CD4-positive, alpha-beta memory T cell (primary cell): ENCODE results near the gene MMP15. TPM values are rescaled to one million over a fixed set of nuclear protein-coding genes. Genes with fewer than 3 reads are reported as not detected.
"Not testable (repeated sequence)": the region's sequence is repeated elsewhere in the genome, so short reads cannot be mapped to it uniquely, and the experiment has no call there.

Experiments
- CTCF ChIA-PET: fragments of 350-600 bp; sonication (Branson Sonifier 250); formaldehyde crosslinking; loops from one replicate; lab custom pipeline; 2021; ENCODE audit warnings: inconsistent platforms; ENCODE audit not compliant: partially characterized antibody; lab: Charles Lee
- POLR2A ChIA-PET: fragments of 350-600 bp; sonication (Branson Sonifier 250); formaldehyde crosslinking; loops from one replicate; lab custom pipeline; 2021; ENCODE audit not compliant: partially characterized antibody; lab: Charles Lee
- DNase-seq, 5 donors: peaks; one replicate each; pipeline versions ENCODE4 v3.0.0 to v3.0.0-alpha.2; 2020 to 2022; ENCODE audit warnings: mixed read lengths in 1 of 5
- H3K27ac ChIP-seq: one replicate; pipeline ENCODE4 v1.7.0; 2013; ENCODE audit warnings: low read depth, low read length
- H3K27me3 ChIP-seq: 2 replicates; pipeline ENCODE4 v1.7.0; 2013; ENCODE audit warnings: mild to moderate bottlenecking, low read length, moderate library complexity; ENCODE audit not compliant: insufficient read depth
- H3K36me3 ChIP-seq: 2 replicates; pipeline ENCODE4 v1.7.0; 2013; ENCODE audit warnings: mild to moderate bottlenecking, low read length, moderate library complexity; ENCODE audit not compliant: insufficient read depth
- H3K4me1 ChIP-seq: 2 replicates; pipeline ENCODE4 v1.7.0; 2013; ENCODE audit warnings: mild to moderate bottlenecking, low read length, moderate library complexity; ENCODE audit not compliant: insufficient read depth
- H3K4me3 ChIP-seq, 2 donors: one replicate each; pipeline ENCODE4 v1.7.0; 2013; ENCODE audit warnings: low read length in 2 of 2, mild to moderate bottlenecking in 1 of 2
- H3K9me3 ChIP-seq, 2 donors: one replicate each; pipeline ENCODE4 v1.7.0; 2013; ENCODE audit warnings: low read length in 2 of 2, control low read depth in 1 of 2; ENCODE audit not compliant: control insufficient read depth in 1 of 2
- H3K27ac Mint-ChIP-seq, 7 donors: one replicate each; pipeline ENCODE4 v1.8.0; 2020 to 2021; ENCODE audit warnings: mixed read lengths in 7 of 7, mild to moderate bottlenecking in 6 of 7, inconsistent platforms in 3 of 7, moderate library complexity in 3 of 7
- H3K27me3 Mint-ChIP-seq, 2 donors: one replicate each; pipeline ENCODE4 v1.8.0; 2020 to 2021; ENCODE audit warnings: mixed read lengths in 2 of 2
- H3K36me3 Mint-ChIP-seq, 2 donors: one replicate each; pipeline ENCODE4 v1.8.0; 2020 to 2021; ENCODE audit warnings: mixed read lengths in 2 of 2, inconsistent platforms in 1 of 2, mild to moderate bottlenecking in 1 of 2
- H3K4me1 Mint-ChIP-seq, 4 donors: one replicate each; pipeline ENCODE4 v1.8.0; 2020 to 2021; ENCODE audit warnings: mixed read lengths in 4 of 4, mild to moderate bottlenecking in 1 of 4
- H3K4me3 Mint-ChIP-seq, 8 donors: one replicate each; pipeline ENCODE4 v1.8.0; 2020 to 2021; ENCODE audit warnings: mixed read lengths in 8 of 8, mild to moderate bottlenecking in 7 of 8, moderate library complexity in 6 of 8, inconsistent platforms in 3 of 8
- H3K9me3 Mint-ChIP-seq, 8 donors: one replicate each; pipeline ENCODE4 v1.8.0; 2020 to 2021; ENCODE audit warnings: mixed read lengths in 8 of 8, mild to moderate bottlenecking in 5 of 8, inconsistent platforms in 3 of 8, moderate library complexity in 1 of 8
- intact Hi-C: fragments of 100-400 bp; cut with micrococcal nuclease; formaldehyde crosslinking; loops from one replicate; pipeline ENCODE4 v1.15.1; 2023
- polyA plus RNA-seq, 2 donors: library from polyadenylated mRNA; unstranded; fragments of 300-500 nt; fragmentation: Illumina TruSeq; gene quantifications; one replicate each; pipeline ENCODE4 v1.2.3, GENCODE V29; 2021
- total RNA-seq, 2 experiments: library from RNA; stranded (reverse); gene quantifications; one replicate each; pipeline ENCODE4 v1.2.3, GENCODE V29; 2021

Gene MMP15
- total and polyA plus RNA-seq, 4 experiments from 2014 or later = 0.21 to 1.8 (median 1.6) TPM; not detected in 1

DNA sequence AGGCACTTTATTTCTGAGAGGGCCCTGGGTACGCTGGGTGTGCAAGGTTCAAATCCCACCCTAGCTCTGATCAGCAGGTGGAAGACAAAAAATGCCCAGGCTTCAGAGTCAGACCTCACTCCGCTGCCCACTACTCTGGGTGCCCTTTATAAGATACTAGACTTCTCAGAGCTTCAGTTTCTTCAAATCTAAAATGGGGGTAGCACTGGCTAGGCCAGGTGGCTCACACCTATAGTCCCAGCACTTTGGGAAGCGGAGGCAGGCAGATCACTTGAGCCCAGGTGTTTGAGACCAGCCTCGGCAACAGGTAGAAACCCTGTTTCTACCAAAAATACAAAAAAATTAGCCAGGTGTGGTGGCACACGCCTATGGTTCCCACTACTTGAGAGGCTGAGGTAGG lies 22.6 kb upstream of the MMP15 start:
- Histone ChIP-seq H3K27ac (no peak overlapping the region), H3K36me3 (no peaks in the 10 kb centered on the region), H3K9me3 (no peaks in the 10 kb centered on the region), H3K4me3 (no peak overlapping the region), H3K4me1 (peaks cover 27% of the 10 kb centered on the region), H3K27me3 (no peaks in the 10 kb centered on the region)
- ChIA-PET POLR2A (no interaction called here), CTCF (interaction anchor here (12.6 kb wide), 1 partner anchor 103 kb away, joined by 115 read pairs; no protein-coding TSS in a partner anchor)
- DNase-seq = no peak
- H3K27me3 Mint-ChIP-seq = no peaks in the 10 kb centered on the region
- H3K36me3 Mint-ChIP-seq = peaks cover 20 to 48% of the 10 kb centered on the region in 2 donors
- H3K4me1 Mint-ChIP-seq = peaks cover 30 to 57% (median 45%) of the 10 kb centered on the region in 4 donors
- H3K27ac Mint-ChIP-seq = peak overlapping the region in 2 of 7 donors; percentile 37 to 90
- peak overlapping the region in 3 of 8 donors; percentile 5 to 90 (median 43) for H3K4me3 Mint-ChIP-seq
- H3K9me3 Mint-ChIP-seq = peaks cover 0 to 3% (median 0%) of the 10 kb centered on the region in 8 donors
- intact Hi-C loops = loop anchor here (5.0 kb wide), 2 partner anchors 206 to 411 kb away; no protein-coding TSS in a partner anchor

DNA sequence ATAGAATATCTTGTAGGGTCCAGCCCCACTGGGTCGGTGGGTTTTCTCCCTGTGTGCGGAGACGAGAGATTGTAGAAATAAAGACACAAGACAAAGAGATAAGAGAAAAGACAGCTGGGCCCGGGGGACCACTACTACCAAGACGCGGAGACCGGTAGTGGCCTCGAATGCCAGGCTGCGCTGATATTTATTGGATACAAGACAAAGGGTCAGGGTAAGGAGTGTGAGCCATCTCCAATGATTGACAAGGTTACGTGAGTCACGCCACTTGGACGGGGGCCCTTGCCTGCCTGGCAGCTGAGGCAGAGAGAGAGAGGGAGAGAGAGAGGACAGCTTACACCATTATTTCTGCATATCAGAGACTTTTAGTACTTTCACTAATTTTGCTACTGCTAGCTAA lies 20.8 kb upstream of the MMP15 start:
- CTCF ChIA-PET = interaction anchor here (0.9 to 12.6 kb wide), 5 partner anchors 22 to 358 kb away, joined by 3 to 115 read pairs (median 3); no protein-coding TSS in a partner anchor

DNA sequence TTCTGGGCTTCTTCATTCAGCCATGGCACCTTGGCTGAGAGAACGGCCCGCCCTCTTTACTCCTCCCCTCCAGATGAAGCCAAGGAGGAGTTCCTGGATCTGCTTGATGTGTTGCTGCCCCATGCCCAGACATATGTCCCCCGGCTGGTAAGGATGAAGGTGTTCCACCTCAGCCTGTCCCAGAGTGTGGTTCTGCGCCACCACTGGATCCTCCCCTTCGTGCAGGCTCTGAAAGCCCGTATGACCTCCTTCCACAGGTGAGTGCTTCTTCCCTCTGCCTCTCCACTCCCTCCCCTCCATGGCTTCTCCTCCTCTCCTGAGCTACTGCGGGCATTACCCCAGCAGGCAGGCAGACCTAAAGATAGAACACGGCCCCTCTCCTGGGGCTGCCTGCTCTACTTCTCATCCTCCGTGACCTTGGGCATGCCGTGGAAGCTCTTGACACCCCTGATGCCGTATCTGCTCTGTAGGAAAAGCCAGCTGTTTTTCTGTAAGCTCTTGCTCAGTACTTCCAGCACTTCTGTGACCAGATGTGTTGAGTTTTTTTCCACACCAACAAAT lies 15.6 kb upstream of the MMP15 start:
- intact Hi-C loops = no loop called here
- Histone ChIP-seq H3K27ac (no peak overlapping the region), H3K9me3 (no peaks in the 10 kb centered on the region), H3K4me3 (no peak overlapping the region), H3K27me3 (no peaks in the 10 kb centered on the region), H3K4me1 (no peaks in the 10 kb centered on the region), H3K36me3 (peaks cover 33% of the 10 kb centered on the region)
- ChIA-PET POLR2A (interaction anchor here (1.2 kb wide), 1 partner anchor 10 kb away, joined by 5 read pairs; the partner anchor contains the start of genes USB1 and ZNF319), CTCF (interaction anchor here (1.0 to 1.9 kb wide), 3 partner anchors 8 to 88 kb away, joined by 3 to 4 read pairs (median 3); no protein-coding TSS in a partner anchor)
- no peak for DNase-seq
- Mint-ChIP-seq H3K27ac (peak overlapping the region in 1 of 7 donors; percentile 18), H3K36me3 (peaks cover 31 to 44% of the 10 kb centered on the region in 2 donors), H3K9me3 (no peaks in the 10 kb centered on the region), H3K4me1 (peaks cover 0 to 4% (median 3%) of the 10 kb centered on the region in 4 donors), H3K27me3 (no peaks in the 10 kb centered on the region), H3K4me3 (no peak overlapping the region)

More for the DNA sequence above, 20.8 kb upstream of the MMP15 start:
- H3K4me3 ChIP-seq, POLR2A ChIA-PET, H3K36me3 ChIP-seq, H3K9me3 ChIP-seq, H3K4me3 Mint-ChIP-seq, H3K27me3 Mint-ChIP-seq, H3K27ac Mint-ChIP-seq, DNase-seq, H3K27me3 ChIP-seq, H3K27ac ChIP-seq, H3K9me3 Mint-ChIP-seq, H3K4me1 ChIP-seq: not testable (repeated sequence)
- H3K4me1 Mint-ChIP-seq = peaks cover 19 to 42% (median 29%) of the 10 kb centered on the region in 4 donors
- intact Hi-C loops = loop anchor here (1.0 to 5.0 kb wide), 3 partner anchors 105 to 412 kb away; no protein-coding TSS in a partner anchor
- peaks cover 18 to 41% of the 10 kb centered on the region in 2 donors for H3K36me3 Mint-ChIP-seq

DNA sequence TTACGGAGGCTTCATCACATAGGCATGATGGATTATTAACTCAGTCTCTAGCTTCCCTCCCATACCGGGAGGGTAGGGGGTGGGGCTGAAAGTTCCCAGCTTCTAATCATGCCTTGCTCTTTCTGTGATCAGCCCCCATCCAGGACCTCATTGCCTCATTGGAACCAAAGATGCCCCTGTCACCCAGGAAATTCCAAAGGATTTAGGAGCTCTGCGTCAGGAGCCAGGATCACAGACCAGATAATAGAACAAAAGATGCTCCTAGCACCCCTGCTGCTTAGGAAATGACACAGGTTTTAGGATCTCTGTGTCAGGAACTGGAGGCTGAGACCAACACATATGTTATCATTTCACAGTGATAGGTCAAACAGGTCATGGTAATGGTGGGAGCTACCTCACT lies 14.7 kb upstream of the MMP15 start:
- Histone ChIP-seq H3K4me1 (no peaks in the 10 kb centered on the region), H3K4me3 (no peak overlapping the region), H3K27me3 (no peaks in the 10 kb centered on the region), H3K36me3 (peaks cover 33% of the 10 kb centered on the region), H3K27ac (no peak overlapping the region), H3K9me3 (no peaks in the 10 kb centered on the region)
- Mint-ChIP-seq H3K4me3 (no peak overlapping the region), H3K4me1 (peaks cover 0 to 2% (median under 1%) of the 10 kb centered on the region in 4 donors), H3K27ac (no peak overlapping the region), H3K27me3 (no peaks in the 10 kb centered on the region), H3K9me3 (no peaks in the 10 kb centered on the region), H3K36me3 (peaks cover 31 to 42% of the 10 kb centered on the region in 2 donors)
- ChIA-PET CTCF (interaction anchor here (1.0 to 1.9 kb wide), 3 partner anchors 9 to 87 kb away, joined by 3 to 4 read pairs (median 3); no protein-coding TSS in a partner anchor), POLR2A (interaction anchor here (1.2 kb wide), 1 partner anchor 10 kb away, joined by 5 read pairs; the partner anchor contains the start of genes USB1 and ZNF319)
- no peak for DNase-seq
- intact Hi-C loops = no loop called here

DNA sequence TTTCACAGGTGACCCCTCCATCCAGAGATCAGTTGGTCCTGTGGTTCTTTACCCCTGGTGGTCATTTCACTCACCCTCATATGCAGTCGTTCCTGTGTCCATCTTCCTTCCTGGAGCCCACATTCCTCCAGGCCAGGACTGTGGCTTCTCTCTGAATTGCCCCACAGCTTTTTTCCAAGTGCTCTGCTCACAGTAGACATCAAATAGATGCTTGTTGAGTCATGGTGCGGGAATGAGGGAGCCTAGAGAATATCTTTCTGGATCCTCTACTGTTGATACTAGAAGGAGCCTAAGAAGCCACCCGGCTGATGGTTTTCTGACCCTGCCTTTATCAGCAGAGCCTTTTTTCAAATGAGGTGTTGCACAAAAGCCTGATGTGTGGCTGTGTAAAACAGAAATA lies 13.9 kb upstream of the MMP15 start:
- no peak overlapping the region for H3K4me3 Mint-ChIP-seq
- ChIA-PET POLR2A (no interaction called here), CTCF (interaction anchor here (1.9 kb wide), 1 partner anchor 10 kb away, joined by 4 read pairs; no protein-coding TSS in a partner anchor)
- H3K27ac ChIP-seq = no peak overlapping the region
- H3K27me3 ChIP-seq = no peaks in the 10 kb centered on the region
- no peak overlapping the region for H3K27ac Mint-ChIP-seq
- intact Hi-C loops = no loop called here
- peaks cover 0 to 2% (median under 1%) of the 10 kb centered on the region in 4 donors for H3K4me1 Mint-ChIP-seq
- peaks cover 33% of the 10 kb centered on the region for H3K36me3 ChIP-seq
- H3K9me3 Mint-ChIP-seq = no peaks in the 10 kb centered on the region
- no peaks in the 10 kb centered on the region for H3K4me1 ChIP-seq
- H3K4me3 ChIP-seq = no peak overlapping the region
- no peaks in the 10 kb centered on the region for H3K27me3 Mint-ChIP-seq
- no peaks in the 10 kb centered on the region for H3K9me3 ChIP-seq
- peaks cover 30 to 40% of the 10 kb centered on the region in 2 donors for H3K36me3 Mint-ChIP-seq
- no peak for DNase-seq

DNA sequence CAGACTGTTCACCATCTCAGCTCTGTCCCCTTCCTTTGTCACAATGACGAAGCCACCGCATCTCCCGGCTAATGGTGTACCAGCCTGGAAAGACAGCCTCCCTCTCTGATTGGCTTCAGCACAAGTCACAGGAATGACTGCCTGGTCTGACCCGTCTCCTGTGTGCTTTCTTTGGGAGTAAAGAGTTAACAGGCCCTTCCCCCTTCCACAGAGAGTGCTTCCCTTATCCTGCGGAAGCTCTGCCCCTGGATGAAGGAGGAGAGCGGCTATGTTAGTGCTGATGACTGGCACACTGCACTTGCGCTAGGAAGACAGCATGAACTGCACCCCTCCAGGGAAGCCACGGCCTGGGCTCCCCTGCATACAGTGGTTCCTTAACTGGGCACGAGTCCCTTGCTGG lies 13.1 kb upstream of the MMP15 start:
- H3K4me1 Mint-ChIP-seq = peaks cover 0 to 2% (median 0%) of the 10 kb centered on the region in 4 donors
- H3K4me3 ChIP-seq = no peak overlapping the region
- POLR2A ChIA-PET = no interaction called here
- H3K9me3 ChIP-seq = no peaks in the 10 kb centered on the region
- no peaks in the 10 kb centered on the region for H3K9me3 Mint-ChIP-seq
- CTCF ChIA-PET = no interaction called here
- peaks cover 37% of the 10 kb centered on the region for H3K36me3 ChIP-seq
- no peak overlapping the region for H3K4me3 Mint-ChIP-seq
- H3K4me1 ChIP-seq = no peaks in the 10 kb centered on the region
- no peaks in the 10 kb centered on the region for H3K27me3 ChIP-seq
- H3K27me3 Mint-ChIP-seq = no peaks in the 10 kb centered on the region
- H3K36me3 Mint-ChIP-seq = peaks cover 23 to 35% of the 10 kb centered on the region in 2 donors
- no peak overlapping the region for H3K27ac Mint-ChIP-seq
- intact Hi-C loops = no loop called here
- no peak overlapping the region for H3K27ac ChIP-seq
- DNase-seq = no peak

DNA sequence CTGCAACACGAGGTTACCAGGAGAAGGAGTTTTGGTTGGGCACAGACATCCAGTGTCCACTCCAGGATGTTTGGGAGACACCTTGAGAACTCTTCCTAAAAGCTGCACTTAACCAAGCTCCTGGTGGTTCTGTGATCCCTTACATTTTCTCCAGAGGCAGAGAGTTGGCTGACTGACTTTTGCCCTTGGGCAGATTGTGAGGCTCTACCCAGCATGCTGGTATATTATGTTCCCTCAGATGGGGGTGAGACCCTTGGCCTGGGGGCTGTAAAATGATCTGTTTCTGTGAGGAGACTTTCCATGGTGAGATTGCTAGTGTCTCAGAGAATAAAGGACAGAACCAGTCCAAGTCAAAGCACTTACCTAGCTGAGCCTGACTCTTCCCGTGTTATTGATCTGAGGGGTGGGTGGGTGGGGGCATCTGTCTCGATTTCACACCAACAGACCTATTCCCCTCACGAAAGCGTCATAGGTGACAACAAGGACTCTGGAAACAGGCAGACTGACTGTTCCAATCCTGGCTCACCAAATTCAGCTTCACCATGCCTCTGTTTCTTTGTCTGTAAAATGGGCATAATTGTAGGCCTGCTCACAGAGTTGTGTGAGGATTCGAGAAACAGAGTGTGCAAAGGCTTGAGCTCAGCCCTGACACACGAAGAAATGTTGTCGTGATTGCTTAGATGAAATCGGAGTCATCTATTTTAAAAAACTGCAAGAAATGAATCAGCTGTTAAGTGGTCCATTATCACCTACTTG lies 12.2 kb upstream of the MMP15 start:
- no peaks in the 10 kb centered on the region for H3K9me3 Mint-ChIP-seq
- peak overlapping the region in 1 of 7 donors; percentile 12 for H3K27ac Mint-ChIP-seq
- no peaks in the 10 kb centered on the region for H3K9me3 ChIP-seq
- H3K27ac ChIP-seq = no peak overlapping the region
- CTCF ChIA-PET = interaction anchor here (0.6 to 1.3 kb wide), 5 partner anchors 10 to 182 kb away, joined by 3 to 6 read pairs (median 3); no protein-coding TSS in a partner anchor
- no peak for DNase-seq
- no peaks in the 10 kb centered on the region for H3K4me1 Mint-ChIP-seq
- no peaks in the 10 kb centered on the region for H3K4me1 ChIP-seq
- no peaks in the 10 kb centered on the region for H3K27me3 ChIP-seq
- intact Hi-C loops = no loop called here
- no peak overlapping the region for H3K4me3 ChIP-seq
- no peaks in the 10 kb centered on the region for H3K27me3 Mint-ChIP-seq
- POLR2A ChIA-PET = no interaction called here
- no peak overlapping the region for H3K4me3 Mint-ChIP-seq
- H3K36me3 ChIP-seq = peaks cover 42% of the 10 kb centered on the region
- peaks cover 23 to 33% of the 10 kb centered on the region in 2 donors for H3K36me3 Mint-ChIP-seq
